Osteocyte (in vitro differentiated cells): Measurements from ENCODE around the gene CD84. TPM values are rescaled to one million over a fixed set of nuclear protein-coding genes. Genes with fewer than 3 reads are reported as not detected.
"Not testable (repeated sequence)": the region's sequence is repeated elsewhere in the genome, so short reads cannot be mapped to it uniquely, and the experiment has no call there.

Experiments used
- DNase-seq: peaks from one replicate; pipeline ENCODE4 v3.0.0; 2021; ENCODE audit warnings: mixed read lengths; ENCODE audit not compliant: unreplicated experiment; ENCODE audit errors: extremely low spot score
- H3K27ac Mint-ChIP-seq: one replicate; pipeline ENCODE4 v1.8.0; 2021; ENCODE audit warnings: mild to moderate bottlenecking, mixed read lengths; ENCODE audit not compliant: unreplicated experiment
- H3K27me3 Mint-ChIP-seq: one replicate; pipeline ENCODE4 v1.8.0; 2021; ENCODE audit warnings: mixed read lengths; ENCODE audit not compliant: unreplicated experiment
- H3K36me3 Mint-ChIP-seq: one replicate; pipeline ENCODE4 v1.8.0; 2021; ENCODE audit warnings: mixed read lengths; ENCODE audit not compliant: unreplicated experiment
- H3K4me1 Mint-ChIP-seq: one replicate; pipeline ENCODE4 v1.8.0; 2021; ENCODE audit warnings: mixed read lengths; ENCODE audit not compliant: unreplicated experiment
- H3K4me3 Mint-ChIP-seq: one replicate; pipeline ENCODE4 v1.8.0; 2021; ENCODE audit warnings: mild to moderate bottlenecking, moderate library complexity, mixed read lengths; ENCODE audit not compliant: unreplicated experiment
- H3K9me3 Mint-ChIP-seq: one replicate; pipeline ENCODE4 v1.8.0; 2021; ENCODE audit warnings: mixed read lengths; ENCODE audit not compliant: unreplicated experiment
- CTCF ChIP-seq: fragments of 200-600 bp; sonication (generic); IDR thresholded peaks from 2 replicates; pipeline ENCODE4 v1.5.0; 2021; ENCODE audit warnings: antibody characterized with exemption, mild to moderate bottlenecking, moderate library complexity
- total RNA-seq: library from RNA; stranded (reverse); gene quantifications from 2 replicates; pipeline ENCODE4 v1.2.1, GENCODE V29; 2021

Gene CD84
- total RNA-seq, 1 donor from 2014 or later = not detected

GRCh38 chr1:160499631-160500030 is 79.7 kb downstream of the CD84 start:
- peaks cover 7% of the 10 kb centered on the region for H3K9me3 Mint-ChIP-seq
- no peak overlapping the region for H3K4me3 Mint-ChIP-seq
- H3K36me3 Mint-ChIP-seq = no peaks in the 10 kb centered on the region
- no peak for TF ChIP-seq CTCF
- H3K4me1 Mint-ChIP-seq = no peaks in the 10 kb centered on the region
- no peaks in the 10 kb centered on the region for H3K27me3 Mint-ChIP-seq
- H3K27ac Mint-ChIP-seq = no peak overlapping the region
- DNase-seq = no peak

GRCh38 chr1:160498301-160499065 is 80.8 kb downstream of the CD84 start:
- not testable (repeated sequence) for H3K4me3 Mint-ChIP-seq, H3K27me3 Mint-ChIP-seq, DNase-seq, H3K4me1 Mint-ChIP-seq, H3K27ac Mint-ChIP-seq, H3K36me3 Mint-ChIP-seq, H3K9me3 Mint-ChIP-seq

- no peak for DNase-seq
- Mint-ChIP-seq H3K4me1 (no peaks in the 10 kb centered on the region), H3K9me3 (peaks cover 7% of the 10 kb centered on the region), H3K36me3 (no peaks in the 10 kb centered on the region), H3K27me3 (no peaks in the 10 kb centered on the region), H3K4me3 (no peak overlapping the region), H3K27ac (no peak overlapping the region)
- TF ChIP-seq CTCF = no peak
Measured at GRCh38 chr1:160496334-160496733, 83.0 kb downstream of the CD84 start.

GRCh38 chr1:160494620-160495019 is 84.7 kb downstream of the CD84 start:
- no peaks in the 10 kb centered on the region for H3K36me3 Mint-ChIP-seq
- H3K4me3 Mint-ChIP-seq = no peak overlapping the region
- peaks cover 4% of the 10 kb centered on the region for H3K9me3 Mint-ChIP-seq
- H3K27me3 Mint-ChIP-seq = no peaks in the 10 kb centered on the region
- no peaks in the 10 kb centered on the region for H3K4me1 Mint-ChIP-seq
- TF ChIP-seq CTCF = peak; percentile 26
- no peak overlapping the region for H3K27ac Mint-ChIP-seq
- no peak for DNase-seq

GRCh38 chr1:160492617-160493016 is 86.7 kb downstream of the CD84 start:
- H3K36me3 Mint-ChIP-seq = no peaks in the 10 kb centered on the region
- no peaks in the 10 kb centered on the region for H3K9me3 Mint-ChIP-seq
- no peak overlapping the region for H3K4me3 Mint-ChIP-seq
- no peak for TF ChIP-seq CTCF
- H3K27me3 Mint-ChIP-seq = no peaks in the 10 kb centered on the region
- no peak overlapping the region for H3K27ac Mint-ChIP-seq
- no peak for DNase-seq
- H3K4me1 Mint-ChIP-seq = no peaks in the 10 kb centered on the region
